CD4-positive, alpha-beta T cell treated with Interleukin-4 for 1 hour (primary cell): ENCODE measurements around the gene PLBD1.
A peak's percentile ranks its signal among the peaks of the same experiment; 100 is the strongest.

Experiments
- DNase-seq, 2 donors: peaks; one replicate each; pipeline ENCODE4 v3.0.0-alpha.2; 2020 to 2022

PLBD1 gene

DNA sequence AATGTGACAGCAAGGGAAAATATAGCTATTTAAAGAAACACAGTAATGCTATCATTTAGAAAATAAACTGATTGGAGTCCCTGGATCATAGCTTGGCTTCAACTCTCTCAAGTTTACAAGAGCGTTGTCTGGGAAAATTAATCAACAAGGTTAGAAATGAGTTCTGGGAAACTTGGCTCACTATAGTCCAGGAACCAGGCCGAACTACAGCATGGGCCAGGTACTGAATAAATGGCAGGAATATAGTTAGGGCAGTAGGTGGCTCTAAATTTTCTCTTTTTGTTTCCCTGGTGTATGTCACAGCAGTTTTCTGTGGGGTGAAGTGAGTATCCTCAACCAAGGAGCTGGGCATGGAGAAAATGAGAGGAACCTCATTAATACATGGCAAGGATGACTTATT lies 72.4 kb downstream of the PLBD1 start:
- DNase-seq = no peak

DNA sequence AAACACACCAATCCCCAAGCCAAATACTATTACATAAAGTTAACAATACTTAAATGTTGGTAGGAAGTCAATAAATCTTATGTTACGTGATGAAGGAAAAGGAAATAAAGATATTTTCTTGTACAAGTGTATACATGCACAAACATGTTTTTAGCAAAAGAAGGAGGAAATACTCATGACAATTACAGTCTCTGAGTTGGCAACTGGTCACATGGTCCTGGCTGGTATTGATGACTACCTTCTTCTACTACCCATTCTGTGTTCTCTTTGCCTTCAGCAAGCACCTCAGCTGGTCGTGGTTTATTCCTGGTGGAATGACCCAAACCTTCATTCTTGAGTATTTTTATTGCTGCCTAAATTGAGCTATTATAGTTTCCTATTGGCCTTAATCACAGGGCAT lies 84.8 kb downstream of the PLBD1 start:
- DNase-seq = no peak

DNA sequence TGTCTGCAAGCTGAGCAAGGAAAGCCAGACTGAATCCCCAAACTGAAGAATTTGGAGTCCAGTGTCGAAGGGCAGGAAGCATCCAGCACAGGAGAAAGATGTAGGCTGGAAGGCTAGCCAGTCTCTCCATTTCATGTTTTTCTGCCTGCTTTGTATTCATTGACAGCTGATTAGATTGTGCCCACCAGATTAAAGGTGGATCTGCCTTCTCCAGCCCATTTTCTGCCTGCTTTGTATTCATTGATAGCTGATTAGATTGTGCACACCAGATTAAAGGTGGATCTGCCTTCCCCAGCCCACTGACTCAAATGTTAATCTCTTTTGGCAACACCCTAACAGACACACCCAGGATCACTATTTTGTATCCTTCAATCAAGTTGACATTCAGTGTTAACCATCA lies 85.3 kb downstream of the PLBD1 start:
- DNase-seq = no peak

DNA sequence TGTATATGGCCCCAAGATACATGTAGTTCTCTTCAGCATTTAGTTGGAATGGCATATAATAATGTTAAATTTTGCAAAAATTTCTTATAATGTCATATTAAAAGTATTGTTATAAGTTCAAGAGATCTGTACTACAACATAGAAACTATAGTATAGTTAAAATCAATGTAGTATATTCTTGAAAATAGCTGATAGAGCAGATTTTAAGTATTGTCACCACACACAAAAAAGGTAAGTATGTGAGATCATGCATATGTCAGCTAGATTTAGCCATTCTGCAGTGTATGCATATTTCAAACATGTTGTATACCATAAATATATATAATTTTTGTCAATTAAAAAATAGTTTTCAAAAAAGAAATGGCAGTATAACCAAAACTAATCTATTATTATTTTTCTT lies 86.5 kb downstream of the PLBD1 start:
- no peak for DNase-seq

DNA sequence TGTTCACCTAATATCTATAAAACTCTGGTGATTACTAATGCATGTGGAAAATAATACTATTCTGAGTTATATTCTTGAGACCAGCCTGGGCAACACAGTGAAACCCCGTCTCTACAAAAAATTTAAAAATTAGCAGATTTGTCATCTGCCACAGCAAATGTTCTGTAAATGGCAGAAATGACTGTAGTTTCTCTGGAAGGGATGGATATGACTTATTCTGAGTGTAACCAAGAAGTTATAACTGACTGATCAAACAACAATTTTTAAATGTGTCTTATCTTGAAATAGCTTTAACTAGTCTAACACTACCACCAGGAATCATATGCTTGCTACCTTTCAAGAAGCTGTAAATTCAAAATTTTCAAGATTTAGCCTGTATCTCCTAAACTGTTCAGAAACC lies 88.7 kb downstream of the PLBD1 start:
- no peak for DNase-seq

DNA sequence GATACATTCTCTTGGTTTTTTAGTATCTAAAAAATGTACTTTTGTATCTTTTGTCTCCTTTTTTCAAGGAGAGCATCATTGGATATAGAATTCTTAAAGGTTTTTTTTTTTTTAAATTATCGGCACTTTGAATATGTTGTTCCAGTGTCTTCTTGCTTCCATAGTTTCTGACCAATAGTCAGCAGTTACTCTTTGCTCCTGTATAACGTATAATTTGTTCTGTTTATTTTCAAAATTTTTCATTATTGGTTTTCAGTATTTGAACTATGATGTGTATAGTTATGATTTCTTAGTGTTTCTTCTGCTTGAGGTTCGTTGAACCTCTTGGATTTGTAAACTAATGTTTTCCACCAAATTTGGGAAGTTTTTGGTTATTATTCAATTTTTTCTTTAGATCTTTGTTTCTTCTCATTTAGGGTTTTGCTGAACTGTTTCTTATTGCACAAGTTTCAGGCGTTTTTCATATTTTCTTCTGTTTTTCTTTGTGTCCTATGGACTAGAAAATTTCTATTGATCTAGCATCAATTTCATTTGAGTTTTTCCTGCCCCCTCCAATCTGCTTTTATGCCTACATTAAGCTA lies 93.9 kb downstream of the PLBD1 start:
- peak in 1 of 2 donors; percentile 26 for DNase-seq

DNA sequence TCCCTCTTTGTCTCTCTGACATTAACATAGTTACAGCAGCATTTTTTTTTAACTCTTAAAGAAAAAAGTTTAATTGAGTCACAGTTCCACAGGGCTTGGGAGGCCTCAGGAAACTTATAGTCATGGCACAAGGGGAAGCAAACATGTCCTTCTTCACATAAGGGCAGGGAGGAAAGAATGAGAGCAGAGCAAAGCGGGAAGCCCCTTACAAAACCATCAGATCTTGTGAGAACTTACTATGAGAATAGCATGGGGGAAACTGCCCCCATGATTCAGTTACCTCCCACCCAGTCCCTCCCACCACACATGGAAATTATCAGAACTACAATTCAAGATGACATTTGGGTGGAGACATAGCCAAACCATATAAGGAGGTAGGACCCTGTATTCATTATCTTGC lies 96.2 kb downstream of the PLBD1 start:
- DNase-seq = no peak

GRCh38 chr12:14460212-14460841 lies 107.4 kb downstream of the PLBD1 start:
- no peak for DNase-seq

DNA sequence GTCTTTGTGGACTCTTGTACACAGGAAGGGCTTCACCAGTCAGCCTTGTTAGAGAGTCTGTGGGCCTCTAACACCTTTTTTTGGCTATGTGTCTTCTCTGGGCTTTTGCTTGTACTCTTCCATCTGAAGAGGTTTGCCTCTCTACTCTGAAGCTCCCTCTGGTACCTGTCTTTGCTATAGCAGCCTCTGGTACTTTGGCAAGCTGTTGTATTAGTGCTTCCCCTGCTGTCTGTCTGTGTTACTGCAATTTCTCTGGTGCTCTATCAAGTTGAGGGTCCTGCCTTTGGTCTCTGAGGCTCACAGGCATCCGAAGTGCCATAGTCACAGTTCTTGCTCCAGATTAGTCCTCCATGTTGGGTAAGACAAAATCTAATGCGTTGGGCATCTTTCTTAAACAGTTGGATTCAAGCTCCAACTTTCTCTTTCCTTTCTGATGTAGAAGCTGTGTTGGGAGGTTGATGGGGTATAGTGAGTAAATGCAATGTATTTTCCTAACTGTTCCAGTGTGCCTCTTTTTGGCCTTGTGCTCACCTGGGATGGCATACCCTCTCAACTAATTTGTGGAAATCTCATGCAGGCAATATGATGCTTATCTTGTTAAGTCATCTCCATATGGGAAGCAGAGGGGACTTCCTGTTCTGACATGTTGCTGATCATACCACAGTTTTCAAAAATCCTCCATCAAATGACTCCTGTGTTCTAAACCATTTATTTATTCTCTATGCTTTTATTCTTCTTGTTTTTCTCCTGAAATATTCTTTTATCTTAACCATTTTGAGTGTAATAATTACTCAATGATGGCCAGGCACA lies 113.4 kb downstream of the PLBD1 start:
- peak; percentile 44 to 63 for DNase-seq
